Retina (tissue), 1 donor: Measurements from ENCODE around the gene STXBP5.

Experiments
- DNase-seq: peaks from one replicate; pipeline ENCODE4 v3.0.0-alpha.2; 2016

STXBP5 gene

DNA sequence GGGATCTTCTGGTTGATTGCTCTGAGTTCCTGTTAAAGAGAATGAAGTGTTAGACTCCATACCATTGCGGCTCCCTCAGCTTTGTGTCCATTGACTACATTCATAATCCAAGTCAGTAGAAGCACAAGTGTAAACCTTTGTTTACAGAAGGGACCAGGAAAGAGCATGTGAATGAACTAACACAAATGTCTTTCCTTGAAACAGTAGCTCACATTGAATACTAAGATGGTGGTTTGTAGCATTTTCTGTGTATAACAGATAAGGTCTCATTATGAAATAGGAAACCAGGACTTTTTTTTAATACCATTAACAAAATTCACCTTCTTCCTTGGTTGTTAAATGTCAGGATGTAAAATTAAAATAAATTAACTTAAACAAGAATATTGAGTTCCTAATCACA, 8.4 kb downstream of the STXBP5 start:
- no peak for DNase-seq

DNA sequence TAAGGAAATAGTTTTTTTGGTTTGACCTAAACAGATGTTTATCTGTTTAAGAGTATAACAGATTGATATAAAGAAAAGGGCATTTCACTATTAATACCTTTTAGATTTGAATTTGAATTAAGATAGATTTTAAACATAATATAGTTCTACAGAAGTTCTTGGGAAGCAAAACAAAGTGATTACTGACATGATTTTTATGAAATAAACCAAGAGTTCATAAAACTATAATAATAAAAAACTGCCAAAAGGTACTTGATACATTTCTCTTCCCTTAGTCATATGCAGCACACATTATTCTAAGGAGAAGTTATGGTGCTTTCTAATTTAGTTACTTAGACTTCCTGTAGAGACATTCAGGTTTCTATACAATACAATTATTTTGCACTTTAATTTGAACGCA, 9.6 kb downstream of the STXBP5 start:
- no peak for DNase-seq

DNA sequence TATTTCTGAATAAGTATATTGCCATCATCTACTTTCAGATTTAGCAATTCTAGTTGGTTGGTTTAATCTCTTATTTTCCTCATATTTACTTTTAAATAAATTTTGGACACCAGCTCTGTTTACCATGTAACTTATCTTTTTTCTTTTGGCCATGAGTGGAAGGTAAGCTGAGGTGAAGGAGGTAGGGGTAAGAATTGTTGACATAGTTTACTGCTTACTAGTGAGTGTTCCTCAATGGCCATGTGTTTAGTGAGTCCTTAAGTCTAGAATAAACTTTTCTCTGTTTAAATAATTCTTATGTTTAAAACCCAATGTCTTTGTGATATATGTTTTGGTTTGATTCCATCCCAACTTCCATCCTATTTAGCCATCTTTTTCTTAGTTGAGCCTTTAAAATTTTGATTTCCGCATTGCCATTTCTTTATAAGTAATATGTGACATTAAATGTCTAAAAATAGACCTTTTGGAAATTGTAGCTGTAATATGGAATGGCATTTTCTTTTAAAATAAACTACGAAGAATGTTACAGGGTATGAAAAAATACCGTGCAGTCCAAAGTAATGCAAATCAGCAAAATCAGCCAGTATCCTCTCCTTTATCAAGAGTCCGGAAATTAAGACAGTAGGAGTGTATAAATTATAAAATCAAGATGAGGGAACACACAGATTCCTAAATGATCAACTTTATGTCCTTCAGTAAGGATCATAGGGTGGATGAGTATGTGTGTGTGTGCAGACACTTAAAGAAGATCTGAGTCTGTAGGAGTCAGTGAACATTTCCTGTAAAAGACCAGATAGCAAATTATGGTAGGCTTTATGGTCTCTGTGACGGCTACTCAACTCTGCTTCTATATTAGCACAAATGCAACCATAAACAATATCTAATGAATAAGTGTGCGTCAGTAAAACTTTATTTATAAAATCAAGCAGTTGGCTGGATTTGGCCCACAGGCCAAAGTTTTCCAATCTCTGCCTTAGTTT, 10.3 kb downstream of the STXBP5 start:
- DNase-seq: no peak

DNA sequence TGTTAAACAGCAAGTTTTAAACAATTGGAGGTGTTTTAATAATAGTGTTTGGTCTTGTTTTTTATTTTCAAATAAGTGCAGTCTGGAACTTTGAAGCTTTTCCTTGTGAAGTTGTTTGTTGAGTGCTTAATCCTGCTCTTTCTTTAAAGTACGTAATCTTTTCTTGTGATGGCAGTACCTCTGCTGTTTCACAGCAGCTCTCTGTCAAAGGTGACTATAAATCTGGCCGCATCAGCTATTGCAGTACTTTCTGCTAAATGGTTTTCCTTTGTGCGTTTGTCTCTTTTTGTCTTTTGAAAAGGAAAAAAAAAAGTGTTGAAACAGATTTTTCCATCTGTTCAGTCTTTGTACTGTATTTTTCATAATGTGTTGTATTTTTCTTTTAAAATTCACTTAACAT, 12.7 kb downstream of the STXBP5 start:
- DNase-seq: no peak

DNA sequence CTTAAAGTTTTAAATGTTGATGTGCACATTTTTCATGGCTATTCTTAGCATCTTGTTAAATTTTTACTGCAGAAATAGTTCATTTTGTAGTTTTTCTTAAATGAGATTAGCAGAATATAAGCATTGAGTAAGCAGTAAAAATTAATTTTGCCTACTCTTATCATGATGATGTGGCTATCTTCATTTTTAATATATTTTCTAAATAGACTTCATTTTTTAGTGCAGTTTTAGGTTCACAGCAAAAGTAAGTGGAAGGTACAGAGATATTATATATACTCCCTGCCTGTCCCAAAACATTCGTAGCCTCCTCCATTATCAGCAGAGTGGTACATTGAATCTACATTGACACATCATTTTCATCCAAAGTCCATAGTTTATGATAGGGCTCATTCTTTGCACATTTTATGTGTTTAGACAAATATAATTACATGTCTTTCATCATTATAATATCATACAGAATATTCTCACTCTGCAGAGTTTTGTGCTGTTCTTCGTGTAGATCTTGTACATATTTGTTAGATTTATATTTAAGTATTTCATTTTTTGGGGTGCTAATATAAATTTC, 13.7 kb downstream of the STXBP5 start:
- DNase-seq: no peak

DNA sequence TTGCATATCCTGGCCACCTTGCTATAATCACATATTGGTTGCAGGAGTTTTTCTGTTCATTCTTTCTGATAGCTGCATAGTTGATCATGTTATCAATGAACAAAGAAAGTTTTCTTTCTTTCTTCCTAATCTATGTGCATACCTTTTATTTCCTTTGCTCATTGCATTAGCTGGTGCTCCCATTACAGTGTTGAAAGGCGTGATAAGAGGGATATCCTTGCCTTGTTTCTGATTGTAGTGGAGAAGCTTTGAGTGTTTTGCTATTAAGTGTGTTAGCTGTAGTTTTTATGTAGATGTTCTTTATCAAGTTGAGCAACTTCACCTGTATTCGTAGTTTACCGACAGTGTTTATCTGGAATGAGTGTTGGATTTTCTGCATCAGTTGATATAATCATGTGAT, 14.6 kb downstream of the STXBP5 start:
- no peak for DNase-seq

DNA sequence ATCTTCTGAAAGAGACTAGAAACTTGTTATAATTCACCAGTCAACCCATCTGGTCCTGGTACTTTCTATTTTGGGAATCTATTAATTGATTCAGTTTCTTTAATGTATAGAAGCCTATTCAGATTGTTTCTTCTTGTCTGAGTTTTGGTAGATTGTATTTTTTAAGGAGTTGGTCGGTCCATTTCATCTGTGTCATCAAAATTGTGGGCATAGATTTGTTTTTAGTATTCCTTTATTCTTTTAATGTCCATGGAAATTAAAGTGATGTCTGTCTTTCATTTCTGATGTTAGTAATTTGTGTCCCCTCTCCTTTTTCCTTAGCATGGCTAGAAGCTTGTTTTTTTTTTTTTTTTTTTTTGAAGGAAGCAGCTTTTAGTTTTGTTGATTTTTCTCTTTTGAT, 15.2 kb downstream of the STXBP5 start:
- no peak for DNase-seq

DNA sequence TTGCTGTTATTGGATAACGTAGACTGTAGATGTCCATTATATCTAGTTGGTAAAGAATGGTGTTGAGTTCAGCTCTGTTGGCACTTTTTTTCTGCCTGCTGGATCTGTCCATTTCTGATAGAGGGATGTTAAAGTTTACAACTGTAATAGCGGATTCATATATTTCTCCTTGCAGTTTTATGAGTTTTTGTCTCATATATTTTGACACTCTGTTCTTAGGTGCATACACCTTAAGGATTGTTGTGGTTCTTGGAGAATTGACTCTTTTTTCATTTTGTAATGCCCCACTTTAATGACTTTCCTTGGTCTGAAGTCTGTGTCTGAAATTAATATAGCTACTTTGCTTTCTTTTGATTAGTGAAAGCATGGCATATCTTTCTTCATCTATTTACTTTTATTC, 16.1 kb downstream of the STXBP5 start:
- no peak for DNase-seq

DNA sequence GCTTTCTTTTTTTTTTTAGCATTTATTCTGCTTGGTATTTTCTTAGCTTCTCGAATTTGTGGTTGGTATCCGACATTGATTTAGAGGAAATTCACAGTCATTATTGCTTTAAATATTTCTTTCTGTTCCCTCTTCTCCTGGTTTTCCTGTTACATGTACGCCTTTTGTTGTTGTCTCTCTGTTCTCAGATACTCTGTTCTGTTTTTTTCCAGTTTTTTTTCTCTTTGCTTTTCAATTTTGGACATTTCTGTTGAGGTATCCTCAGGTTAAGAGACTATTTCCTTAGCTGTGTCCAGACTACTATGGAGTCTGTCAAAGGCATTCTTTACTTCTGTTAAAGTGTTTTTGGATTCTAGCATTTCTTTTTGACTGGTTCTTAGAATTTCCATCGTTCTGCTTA, 17.5 kb downstream of the STXBP5 start:
- DNase-seq: no peak

DNA sequence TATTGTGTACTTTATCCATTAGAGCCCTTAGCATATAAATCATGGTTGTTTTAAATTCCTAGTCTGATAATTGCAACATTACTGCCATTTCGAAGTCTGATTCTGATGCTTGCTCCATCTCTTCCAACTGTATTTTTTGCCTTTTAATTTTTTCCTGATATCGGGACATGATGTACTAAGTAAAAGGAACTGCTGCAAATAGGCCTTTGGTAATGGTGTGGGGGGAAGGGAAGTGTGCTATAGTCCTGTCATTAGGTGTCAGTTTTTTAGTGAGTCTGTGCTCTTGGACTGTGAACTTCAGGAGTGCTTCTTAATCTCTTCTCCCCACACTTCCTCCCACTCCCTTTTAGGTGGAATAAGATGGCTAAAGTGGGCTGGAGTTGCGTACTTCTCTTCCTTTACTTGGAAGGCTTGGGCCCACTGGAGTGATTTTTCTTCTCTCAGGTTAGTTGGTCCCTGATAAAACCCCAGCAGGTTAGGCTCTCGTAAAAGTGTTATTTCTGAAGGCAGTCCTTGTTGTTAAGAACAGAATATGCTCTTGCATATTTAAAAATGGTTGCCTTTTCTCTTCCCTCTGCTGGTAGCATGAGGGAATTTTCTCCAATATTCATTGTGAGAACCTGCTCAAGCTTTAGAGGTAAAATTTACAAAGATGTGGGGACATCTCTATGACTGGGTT, 18.1 kb downstream of the STXBP5 start:
- no peak for DNase-seq

DNA sequence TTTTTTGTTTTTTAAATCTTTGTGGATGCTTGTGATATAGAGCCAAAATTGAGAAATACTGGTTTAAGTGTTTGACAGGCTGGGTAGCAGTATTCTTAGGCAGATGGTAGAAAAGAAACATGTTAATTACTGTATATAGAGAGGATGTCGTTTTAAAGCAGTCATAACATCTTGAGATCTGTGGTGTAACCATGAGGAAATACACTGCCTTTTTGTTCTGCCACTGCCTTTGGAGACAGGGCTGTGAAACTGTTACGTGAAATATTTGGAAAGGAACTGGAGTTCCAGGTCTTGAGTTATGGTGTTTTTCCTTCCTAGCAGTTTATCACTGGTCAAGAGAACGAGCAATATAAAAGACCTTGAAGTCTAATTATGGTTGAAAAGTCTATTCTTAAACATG, 19.5 kb downstream of the STXBP5 start:
- no peak for DNase-seq

DNA sequence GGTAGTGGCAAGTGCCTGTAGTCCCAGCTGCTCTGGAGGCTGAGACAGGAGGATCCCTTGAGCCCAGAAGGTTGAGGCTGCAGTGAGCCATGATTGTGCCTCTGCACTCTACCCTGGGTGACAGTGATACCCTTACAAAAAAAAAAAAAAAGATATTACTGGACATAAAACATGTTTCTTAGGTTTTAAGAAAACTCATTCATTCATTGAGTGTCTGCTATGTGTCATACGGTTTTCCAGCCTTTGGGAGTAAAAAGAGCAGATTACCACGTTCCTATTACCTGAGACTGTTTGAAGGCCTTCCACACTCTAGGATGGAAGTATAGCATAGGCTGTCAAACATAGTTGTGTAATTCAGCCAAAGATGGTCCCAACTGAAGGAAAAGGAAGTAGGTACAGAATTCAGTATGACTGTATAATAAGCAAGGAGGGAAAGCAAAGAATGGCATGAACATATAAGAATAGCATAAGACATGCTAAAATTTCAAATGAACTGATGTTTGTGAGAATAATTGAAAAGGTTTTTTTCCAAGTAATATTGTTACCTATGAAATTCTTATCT, 22.0 kb downstream of the STXBP5 start:
- DNase-seq: no peak

DNA sequence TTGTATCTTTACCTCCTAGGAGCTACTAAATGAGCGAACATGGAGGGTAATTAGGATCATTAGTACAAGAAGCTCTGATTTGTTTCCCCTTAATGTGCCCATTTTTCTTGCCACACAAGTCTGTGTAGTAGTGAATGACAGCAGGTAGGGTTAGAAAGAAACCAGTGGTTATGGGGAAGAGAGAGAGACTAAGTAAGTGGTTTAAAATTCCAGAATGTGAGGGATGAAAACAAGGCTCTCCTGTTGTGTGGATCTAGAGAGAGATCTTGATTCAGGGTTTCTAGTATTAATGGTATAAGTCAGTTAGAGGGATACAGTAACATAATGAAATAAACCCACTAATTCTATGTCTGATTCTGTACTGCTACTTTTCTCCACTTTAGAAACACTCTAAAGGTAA, 22.7 kb downstream of the STXBP5 start:
- no peak for DNase-seq

DNA sequence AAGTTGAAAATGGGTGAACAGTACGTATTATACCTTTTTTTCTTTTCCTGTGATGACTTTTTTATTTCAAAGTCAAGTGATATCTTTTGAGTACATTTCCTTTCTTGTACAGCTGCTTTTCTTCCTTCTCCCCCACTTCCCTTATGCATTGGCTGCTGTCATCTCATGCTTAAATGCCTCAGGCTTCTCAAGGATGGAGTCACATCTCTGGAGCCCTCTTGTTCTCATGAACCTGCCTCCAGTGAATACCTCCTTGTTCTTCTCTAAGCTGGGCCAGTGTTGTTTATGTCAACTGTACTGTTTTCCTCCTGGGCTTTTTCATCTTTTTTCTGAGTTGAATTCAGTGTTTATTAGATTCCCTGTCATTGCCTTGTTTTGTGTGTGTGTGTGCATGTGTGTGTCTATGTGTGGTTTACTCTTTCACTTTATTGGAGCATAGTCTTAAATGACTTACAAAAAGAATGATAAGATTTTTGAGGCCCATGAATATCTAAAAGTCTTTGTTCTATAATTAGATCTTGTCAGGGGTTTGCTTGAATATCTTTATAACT, 23.6 kb downstream of the STXBP5 start:
- no peak for DNase-seq

DNA sequence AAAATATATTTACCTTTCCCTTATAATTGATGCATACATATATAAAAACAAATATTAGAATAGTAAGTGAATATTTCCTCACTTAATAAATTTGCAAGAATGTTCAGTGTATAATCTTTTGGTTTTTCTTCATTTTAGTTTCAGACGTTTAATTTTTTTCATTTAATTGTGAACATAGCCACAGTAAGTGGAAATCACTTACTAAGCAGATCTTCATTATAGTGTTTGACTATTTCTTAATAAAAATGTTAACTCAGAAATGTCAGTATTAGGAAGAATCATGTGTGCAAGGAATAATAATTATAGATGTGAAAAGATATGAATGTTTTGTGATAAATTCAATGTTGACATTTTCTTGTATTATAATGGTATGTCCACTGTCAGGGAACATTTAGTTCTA, 27.4 kb downstream of the STXBP5 start:
- DNase-seq: no peak

DNA sequence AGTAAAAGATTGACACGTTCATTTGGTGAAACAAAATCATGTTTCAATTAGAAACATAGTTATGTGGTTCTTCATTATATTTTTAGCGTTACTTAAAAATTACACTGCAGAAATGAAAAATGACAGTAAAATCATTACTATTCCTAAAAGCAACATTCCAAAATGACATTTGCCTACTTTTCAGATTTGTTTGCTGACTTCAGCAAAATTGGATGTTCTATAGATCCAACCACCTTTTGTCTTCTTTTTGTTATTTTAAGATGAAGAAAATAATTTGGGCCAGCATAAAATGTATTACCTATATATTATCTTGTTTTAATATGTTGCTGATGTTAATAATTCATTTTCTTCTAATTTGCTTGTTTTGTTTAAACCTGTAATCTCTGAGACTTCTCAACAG, 30.5 kb downstream of the STXBP5 start:
- DNase-seq: no peak

DNA sequence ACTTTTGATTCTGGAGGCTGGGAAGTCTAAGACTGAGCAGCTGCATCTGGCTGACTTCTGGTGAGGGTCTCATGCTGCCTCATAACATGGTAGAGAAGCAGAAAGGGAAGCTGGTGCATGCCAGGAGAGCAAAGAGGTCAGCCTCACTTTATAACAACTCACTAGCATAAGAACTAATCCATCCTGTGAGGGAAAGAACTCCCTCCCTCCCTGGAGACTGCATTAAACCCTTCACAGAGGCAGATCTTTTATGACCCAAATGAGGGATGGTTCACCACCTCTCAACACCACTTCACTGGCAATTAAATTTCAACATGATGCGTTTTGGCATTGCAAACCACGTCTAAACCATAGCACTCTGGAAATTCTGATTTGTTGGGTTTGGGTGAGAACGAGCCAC, 33.9 kb downstream of the STXBP5 start:
- DNase-seq: no peak

DNA sequence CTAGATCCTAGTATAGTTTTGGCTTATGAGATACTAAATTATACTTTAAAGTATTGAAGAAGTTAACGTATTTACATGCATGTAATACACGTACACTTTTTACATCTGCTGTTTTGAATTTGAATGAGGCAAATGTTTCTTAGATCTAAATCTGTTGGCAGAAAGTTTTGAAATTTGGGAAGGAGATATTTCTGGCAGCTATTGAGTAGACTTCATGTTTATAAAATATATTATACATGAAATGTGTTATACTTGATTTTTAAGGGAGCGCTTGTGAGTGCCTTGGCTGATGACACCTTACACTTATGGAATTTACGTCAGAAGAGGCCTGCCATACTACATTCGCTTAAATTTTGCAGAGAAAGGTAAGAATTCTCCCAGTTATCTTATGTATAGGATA, 34.7 kb downstream of the STXBP5 start:
- no peak for DNase-seq

DNA sequence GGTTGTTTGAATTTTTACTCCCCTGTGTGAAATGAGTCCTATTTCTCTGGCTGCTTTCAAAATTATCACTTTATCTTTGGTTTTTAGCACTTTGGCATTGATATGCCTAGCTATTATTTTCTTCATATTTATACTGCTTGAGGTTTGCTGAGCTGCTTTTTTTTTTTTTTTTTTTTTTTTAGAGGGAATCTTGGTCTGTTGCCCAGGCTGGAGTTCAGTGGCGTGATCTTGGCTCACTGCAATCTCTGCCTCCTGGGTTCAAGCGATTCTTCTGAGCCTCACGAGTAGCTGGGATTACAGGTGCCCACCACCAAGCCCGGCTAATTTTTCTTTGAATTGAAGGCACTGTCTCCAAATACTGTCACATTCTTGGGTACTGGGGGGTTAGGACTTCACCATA, 40.6 kb downstream of the STXBP5 start:
- DNase-seq: no peak

DNA sequence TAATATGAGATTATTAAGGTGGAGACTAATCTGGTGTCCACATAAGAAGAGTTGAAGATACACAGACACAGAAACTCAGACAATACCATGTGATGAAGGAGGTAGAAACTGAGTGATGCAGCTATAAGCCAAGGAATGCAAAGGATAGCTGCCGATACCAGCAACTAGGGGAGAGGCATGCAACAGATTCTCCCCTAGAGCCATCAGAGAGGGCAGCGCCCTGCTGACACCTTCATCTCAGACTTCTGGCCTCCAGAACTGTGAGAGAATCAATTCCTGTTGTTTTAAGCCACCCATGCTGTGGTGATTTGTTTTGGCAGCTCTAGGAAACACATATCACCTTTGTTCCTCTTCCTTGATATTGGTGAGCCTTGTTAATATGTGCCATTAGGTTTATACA, 41.5 kb downstream of the STXBP5 start:
- DNase-seq: no peak

DNA sequence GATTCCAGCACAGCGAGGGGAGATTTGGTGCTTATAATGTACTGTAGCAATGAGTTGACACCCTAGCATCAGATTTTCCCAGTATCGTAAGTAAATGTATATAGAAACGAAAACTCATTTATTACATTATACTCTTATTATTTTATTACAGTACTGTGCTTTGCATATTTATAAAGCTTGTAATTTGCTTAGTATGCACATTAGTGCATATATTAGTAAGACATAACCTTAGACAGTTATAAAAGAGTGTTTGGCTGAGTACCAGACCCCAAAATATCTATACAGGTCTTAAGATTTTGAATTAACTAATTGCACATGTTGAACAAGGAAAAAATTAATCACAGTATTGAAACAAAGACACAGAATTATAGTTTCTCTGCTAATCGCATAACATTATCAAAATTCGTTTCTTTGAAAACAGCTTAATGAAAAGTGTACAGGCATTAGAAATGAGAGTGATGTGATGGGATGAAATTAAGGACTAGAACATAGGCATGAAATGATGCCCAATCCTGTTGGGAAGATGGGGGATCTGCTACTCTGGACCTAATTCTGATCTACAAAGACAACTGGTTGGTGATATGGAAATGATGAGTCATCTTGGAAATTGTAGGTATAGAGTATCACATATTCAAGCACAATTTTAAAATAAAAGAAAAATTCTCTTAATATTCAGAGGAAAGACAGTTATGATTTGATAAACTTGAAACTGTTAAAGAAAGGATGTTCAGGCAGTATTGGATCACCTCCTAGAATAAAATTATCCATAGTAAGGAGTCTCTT, 42.8 kb downstream of the STXBP5 start:
- DNase-seq: no peak

DNA sequence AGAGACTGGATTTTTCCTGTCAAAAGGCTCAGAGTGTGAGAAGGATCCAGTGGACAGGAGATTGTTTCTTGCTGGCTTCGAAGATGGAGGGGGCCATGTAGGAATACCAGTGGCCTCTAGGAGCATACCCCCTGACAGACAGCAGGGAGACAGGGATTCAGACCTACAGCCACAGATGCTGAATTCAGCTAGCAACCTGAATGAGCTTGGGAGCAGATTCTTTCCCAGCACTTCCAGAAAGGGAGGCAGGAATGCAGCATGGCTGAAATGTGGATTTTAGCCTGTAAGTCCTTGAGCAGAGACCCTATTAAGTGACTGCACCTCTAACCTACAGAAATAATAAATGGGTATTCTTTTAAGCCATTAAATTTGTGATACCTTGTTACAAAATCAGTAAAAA, 44.6 kb downstream of the STXBP5 start:
- no peak for DNase-seq

DNA sequence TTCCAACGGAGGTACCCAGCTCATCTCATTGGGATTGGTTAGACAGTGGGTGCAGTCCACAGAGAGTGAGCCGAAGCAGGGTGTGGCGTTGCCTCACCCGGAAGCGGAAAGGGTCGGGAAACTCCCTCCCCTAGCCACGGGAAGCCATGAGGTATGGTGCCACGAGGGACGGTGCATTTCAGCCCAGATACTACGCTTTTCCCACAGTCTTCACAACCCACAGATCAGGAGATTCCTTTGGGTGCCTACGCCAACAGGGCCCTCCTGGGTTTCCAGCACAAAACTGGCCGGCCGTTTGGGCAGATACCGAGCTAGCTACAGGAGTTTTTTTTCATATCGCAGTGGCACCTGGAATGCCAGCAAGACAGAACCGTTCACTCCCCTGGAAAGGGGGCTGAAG, 46.9 kb downstream of the STXBP5 start:
- DNase-seq: no peak
